Small intestine (tissue), 7 donors: Measurements from ENCODE around the gene SEPTIN3. TPM values are rescaled to one million over a fixed set of nuclear protein-coding genes. Genes with fewer than 3 reads are reported as not detected.

ENCODE experiments used
- DNase-seq, 2 donors: peaks; one replicate each; pipeline versions ENCODE4 v3.0.0 to v3.0.0-alpha.2; 2013
- FAIRE-seq: peaks from 2 replicates; lab custom pipeline; 2012; peaks lifted over from hg19 to GRCh38; lab: Jason Lieb, UNC
- H3K27ac ChIP-seq, 3 donors: one replicate each; pipeline ENCODE4 v1.5.1; 2013; ENCODE audit warnings: low read length in 2 of 3, mild to moderate bottlenecking in 2 of 3, control low read depth in 1 of 3, inconsistent platforms in 1 of 3, low read depth in 1 of 3, moderate library complexity in 1 of 3
- H3K27me3 ChIP-seq, 3 donors: one replicate each; pipeline ENCODE4 v1.6.1; 2013; ENCODE audit warnings: low read length in 3 of 3, inconsistent platforms in 1 of 3; ENCODE audit not compliant: control insufficient read depth in 3 of 3, insufficient read depth in 3 of 3
- H3K36me3 ChIP-seq, 3 donors: one replicate each; pipeline ENCODE4 v1.6.1; 2013; ENCODE audit warnings: low read length in 3 of 3, inconsistent platforms in 1 of 3, low read depth in 1 of 3, mild to moderate bottlenecking in 1 of 3, moderate library complexity in 1 of 3; ENCODE audit not compliant: control insufficient read depth in 3 of 3, insufficient read depth in 2 of 3
- H3K4me1 ChIP-seq, 3 donors: one replicate each; pipeline ENCODE4 v1.6.1; 2013; ENCODE audit warnings: low read length in 2 of 3, inconsistent platforms in 1 of 3, low read depth in 1 of 3, mild to moderate bottlenecking in 1 of 3, moderate library complexity in 1 of 3; ENCODE audit not compliant: control insufficient read depth in 3 of 3, insufficient read depth in 2 of 3
- H3K4me3 ChIP-seq, 3 donors: one replicate each; pipeline ENCODE4 v1.5.1; 2013; ENCODE audit warnings: low read length in 3 of 3, control low read depth in 1 of 3, inconsistent platforms in 1 of 3, low read depth in 1 of 3, mild to moderate bottlenecking in 1 of 3, moderate library complexity in 1 of 3
- H3K9me3 ChIP-seq, 2 donors: one replicate each; pipeline ENCODE4 v1.6.1; 2013; ENCODE audit warnings: low read depth in 1 of 2, low read length in 1 of 2; ENCODE audit not compliant: control insufficient read depth in 2 of 2, insufficient read depth in 1 of 2
- WGBS, 3 donors: extraction: QIAGEN DNeasy Blood & Tissue Kit; methylation state at CpG; one replicate each; pipeline ENCODE4 v1.1.7; 2013; 5-methylcytosine and 5-hydroxymethylcytosine counted together
- polyA plus RNA-seq, 4 donors: library from polyadenylated mRNA; stranded (reverse) in 3 of 4; unstranded in 1 of 4; fragments of 200-250 nt in 3 of 4; fragments of 120-200 nt in 1 of 4; gene quantifications; one replicate each; pipeline versions ENCODE4 v1.2.1 to v1.2.3, GENCODE V29; 2013
- donor health status: healthy with polysubstance abuse.
- donor health status: control.
- donor health status: control.
- donor health status: Bipolar disorder and iron deficiency.
- donor health status: healthy.

SEPTIN3 gene
- polyA plus RNA-seq, 4 donors = 0.49 to 1.2 (median 0.81) TPM; not detected in 1

- Histone ChIP-seq H3K36me3 (no peaks in the 10 kb centered on the region), H3K4me1 (no peaks in the 10 kb centered on the region), H3K9me3 (no peaks in the 10 kb centered on the region), H3K27me3 (peaks cover 0 to 18% (median 0%) of the 10 kb centered on the region in 3 donors), H3K4me3 (no peak overlapping the region), H3K27ac (no peak overlapping the region)
- 91 to 96% (median 91%) methylated on average over 5 of the region's 5 CpGs for WGBS, 3 donors
- FAIRE-seq (no peak), DNase-seq (no peak)
These were observed 23.3 kb downstream of the SEPTIN3 start for GRCh38 chr22:41992496-41992895.

DNA sequence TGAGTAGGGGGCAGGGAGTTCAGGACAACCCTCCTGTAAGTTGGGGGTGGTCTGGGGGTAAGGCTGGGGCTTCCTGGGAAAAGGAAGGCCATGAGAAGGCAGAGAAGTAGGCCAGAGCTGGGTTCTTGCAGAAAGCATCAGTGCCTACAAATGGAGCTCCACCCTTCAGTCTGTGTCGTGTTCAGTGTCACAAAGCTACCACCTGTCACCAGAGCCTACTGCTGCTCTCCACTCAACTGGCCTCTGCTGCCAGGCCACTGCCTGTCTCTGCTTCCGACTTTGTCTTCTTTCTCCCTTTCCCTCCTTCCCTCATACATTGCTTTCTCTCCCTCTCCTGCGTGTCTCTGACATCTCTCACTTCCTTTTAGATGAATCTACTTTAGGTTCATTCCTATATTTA lies 26.0 kb downstream of the SEPTIN3 start:
- WGBS, 3 donors = 65 to 71% (median 69%) methylated on average over 3 of the region's 3 CpGs
- Histone ChIP-seq H3K36me3 (no peaks in the 10 kb centered on the region), H3K4me1 (peaks cover 0 to 7% (median 3%) of the 10 kb centered on the region in 3 donors), H3K27me3 (peaks cover 0 to 14% (median 0%) of the 10 kb centered on the region in 3 donors), H3K4me3 (no peak overlapping the region), H3K27ac (no peak overlapping the region), H3K9me3 (peaks cover 0 to 3% of the 10 kb centered on the region in 2 donors)
- FAIRE-seq (no peak), DNase-seq (no peak)

DNA sequence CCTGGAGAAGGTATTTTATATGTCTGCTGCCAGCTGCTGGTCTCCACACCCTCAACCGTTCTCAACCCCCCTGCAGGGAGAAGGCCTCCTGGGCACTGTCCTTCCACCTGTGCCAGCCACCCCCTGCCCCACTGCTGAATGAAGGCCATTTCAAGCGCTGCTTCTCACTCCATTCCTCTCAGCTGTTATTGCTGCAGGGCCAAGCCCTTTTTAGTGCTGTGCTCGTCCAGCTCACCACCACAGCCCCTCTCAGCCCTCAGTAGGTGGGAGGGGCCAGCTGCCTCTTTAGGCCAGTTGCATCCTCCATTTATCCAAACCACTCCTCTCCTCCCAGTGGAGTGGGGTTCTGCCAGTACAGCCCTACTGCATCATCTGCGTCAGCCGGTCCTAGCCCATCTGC lies 27.6 kb downstream of the SEPTIN3 start:
- Histone ChIP-seq H3K36me3 (peaks cover 0 to 2% (median 0%) of the 10 kb centered on the region in 3 donors), H3K4me3 (no peak overlapping the region), H3K27me3 (peaks cover 0 to 12% (median 0%) of the 10 kb centered on the region in 3 donors), H3K27ac (no peak overlapping the region), H3K4me1 (peaks cover 0 to 7% (median 3%) of the 10 kb centered on the region in 3 donors), H3K9me3 (peaks cover 0 to 3% of the 10 kb centered on the region in 2 donors)
- WGBS, 3 donors = 83 to 92% (median 85%) methylated on average over 5 of the region's 5 CpGs
- FAIRE-seq (no peak), DNase-seq (no peak)

GRCh38 chr22:41998361-41999261 lies 29.4 kb downstream of the SEPTIN3 start, which contains the start of gene WBP2NL:
WBP2NL (plus strand) TSS chr22:41998788; CDS start chr22:41998819, 31 bp downstream.
- H3K27ac ChIP-seq = peak within 1 kb of the TSS in 1 of 3 donors; percentile 77
- WGBS, 3 donors = 26 to 32% (median 28%) methylated on average over 61 to 71 of the region's 71 CpGs
- H3K9me3 ChIP-seq = peaks cover 0 to 3% of the 10 kb centered on the region in 2 donors
- DNase-seq (peak; percentile 91), FAIRE-seq (no peak)
- H3K36me3 ChIP-seq = peaks cover 0 to 2% (median 0%) of the 10 kb centered on the region in 3 donors
- peaks cover 0 to 12% (median 0%) of the 10 kb centered on the region in 3 donors for H3K27me3 ChIP-seq
- peaks cover 0 to 7% (median 3%) of the 10 kb centered on the region in 3 donors for H3K4me1 ChIP-seq
- peak within 1 kb of the TSS; percentile 45 to 60 (median 49) for H3K4me3 ChIP-seq

GRCh38 chr22:42000466-42000865 lies 31.2 kb downstream of the SEPTIN3 start:
- 89 to 96% (median 95%) methylated on average over 8 of the region's 8 CpGs for WGBS, 3 donors
- peaks cover 0 to 2% (median 0%) of the 10 kb centered on the region in 3 donors for H3K36me3 ChIP-seq

DNA sequence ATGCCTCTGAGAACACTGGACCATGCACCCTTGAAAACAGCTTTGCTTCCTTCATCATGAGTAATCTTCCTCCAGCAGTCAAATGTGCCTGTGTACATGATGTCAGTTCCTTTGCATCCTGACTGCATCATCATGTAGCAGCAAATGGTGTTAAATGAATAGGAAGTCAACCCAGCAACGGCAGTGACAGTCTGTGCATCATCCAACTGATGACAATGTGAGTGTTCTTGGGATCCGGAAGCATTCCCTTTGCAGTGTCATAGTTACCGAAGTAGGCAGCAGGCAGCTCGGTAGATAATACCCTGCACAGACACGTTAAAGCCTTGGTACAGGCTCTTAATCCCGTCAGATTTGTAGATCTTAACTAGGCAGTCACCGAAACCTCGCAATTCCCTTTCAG lies 31.9 kb downstream of the SEPTIN3 start:
- 84 to 92% (median 90%) methylated on average over 8 of the region's 8 CpGs for WGBS, 3 donors
- Histone ChIP-seq H3K4me3 (no peak overlapping the region), H3K27ac (no peak overlapping the region), H3K9me3 (peaks cover 0 to 5% of the 10 kb centered on the region in 2 donors), H3K36me3 (peaks cover 0 to 2% (median 0%) of the 10 kb centered on the region in 3 donors), H3K27me3 (peaks cover 0 to 7% (median 0%) of the 10 kb centered on the region in 3 donors), H3K4me1 (peaks cover 0 to 7% (median 3%) of the 10 kb centered on the region in 3 donors)
- FAIRE-seq (no peak), DNase-seq (no peak)

More at GRCh38 chr22:42000466-42000865, 31.2 kb downstream of the SEPTIN3 start:
- H3K27ac ChIP-seq = no peak overlapping the region
- H3K4me3 ChIP-seq = no peak overlapping the region
- H3K9me3 ChIP-seq = peaks cover 0 to 5% of the 10 kb centered on the region in 2 donors
- peaks cover 0 to 7% (median 0%) of the 10 kb centered on the region in 3 donors for H3K27me3 ChIP-seq
- FAIRE-seq (no peak), DNase-seq (no peak)
- peaks cover 0 to 7% (median 3%) of the 10 kb centered on the region in 3 donors for H3K4me1 ChIP-seq

DNA sequence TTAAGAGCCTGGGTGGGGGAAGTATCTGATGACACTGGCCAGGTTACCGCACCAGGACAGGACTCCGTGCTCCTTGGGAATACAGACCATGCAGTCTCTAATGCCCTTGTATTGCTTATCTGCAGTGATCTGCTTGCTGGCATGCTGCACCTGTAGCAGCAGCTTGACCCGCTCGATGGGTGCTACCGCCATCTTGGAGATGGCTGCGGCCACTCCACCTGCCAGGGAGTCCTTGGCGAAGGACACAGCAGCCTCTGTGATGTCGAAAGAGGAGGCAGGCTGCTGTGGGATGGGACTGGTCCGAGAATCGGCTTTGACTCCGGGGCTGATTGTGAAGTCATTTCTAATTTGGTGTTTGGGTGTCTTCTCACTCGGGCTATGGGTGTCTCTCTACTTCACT lies 32.5 kb downstream of the SEPTIN3 start:
- Histone ChIP-seq H3K9me3 (peaks cover 0 to 5% of the 10 kb centered on the region in 2 donors), H3K27ac (no peak overlapping the region), H3K27me3 (peaks cover 0 to 2% (median 0%) of the 10 kb centered on the region in 3 donors), H3K4me1 (peaks cover 0 to 7% (median 3%) of the 10 kb centered on the region in 3 donors), H3K36me3 (peaks cover 0 to 2% (median 0%) of the 10 kb centered on the region in 3 donors), H3K4me3 (no peak overlapping the region)
- 91 to 99% (median 97%) methylated on average over 12 of the region's 12 CpGs for WGBS, 3 donors
- DNase-seq (no peak), FAIRE-seq (no peak)

DNA sequence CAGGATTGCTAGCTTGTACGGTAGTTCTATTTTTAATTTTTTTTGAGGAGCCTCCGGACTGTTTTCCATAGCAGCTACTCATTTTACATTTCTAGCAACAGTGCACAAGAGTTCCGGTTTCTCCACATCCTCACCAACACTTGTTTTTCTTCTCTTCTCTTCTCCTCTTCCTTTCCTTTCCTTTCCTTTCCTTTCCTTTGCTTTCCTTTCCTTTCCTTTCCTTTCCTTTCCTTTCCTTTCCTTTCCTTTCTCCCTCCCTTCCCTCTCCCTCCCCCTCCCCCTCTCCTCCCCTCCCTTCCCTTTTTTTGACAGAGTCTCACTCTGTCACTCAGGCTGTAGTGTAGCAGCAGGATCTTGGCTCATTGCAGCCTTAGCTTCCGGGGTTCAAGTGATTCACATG lies 38.7 kb downstream of the SEPTIN3 start:
- Histone ChIP-seq H3K27ac (no peak overlapping the region), H3K36me3 (no peaks in the 10 kb centered on the region), H3K4me3 (no peak overlapping the region), H3K4me1 (no peaks in the 10 kb centered on the region), H3K9me3 (peaks cover 0 to 4% of the 10 kb centered on the region in 2 donors), H3K27me3 (no peaks in the 10 kb centered on the region)
- FAIRE-seq (no peak), DNase-seq (no peak)
- 70 to 82% (median 78%) methylated on average over 4 of the region's 4 CpGs for WGBS, 3 donors
